H1 (cell line): ENCODE results near the gene TCF7L1. TPM values are rescaled to one million over a fixed set of nuclear protein-coding genes. Genes with fewer than 3 reads are reported as not detected.

Experiments
- CTCF ChIA-PET: fragments of 300-600 bp; sonication (Branson Sonifier 250); formaldehyde crosslinking; loops from one replicate; lab custom pipeline; 2021; ENCODE audit not compliant: partially characterized antibody; lab: Charles Lee
- POLR2A ChIA-PET: fragments of 300-600 bp; sonication (Branson Sonifier 250); formaldehyde crosslinking; loops from one replicate; lab custom pipeline; 2021; ENCODE audit warnings: inconsistent platforms; ENCODE audit not compliant: partially characterized antibody; lab: Charles Lee
- DNase-seq, 2 experiments: peaks; one replicate each; pipeline versions ENCODE4 v3.0.0 to v3.0.0-alpha.2; 2010 to 2022; ENCODE audit warnings: low spot score in 2 of 2, low read depth in 1 of 2, mixed read lengths in 1 of 2
- FAIRE-seq: peaks from 2 replicates; lab custom pipeline; 2011; peaks lifted over from hg19 to GRCh38; lab: Jason Lieb, UNC
- H2AFZ ChIP-seq: 2 replicates; pipeline ENCODE4 v1.8.1; 2012; ENCODE audit warnings: low read length, inconsistent platforms
- H2AK5ac ChIP-seq: 2 replicates; pipeline ENCODE4 v1.6.1; 2013; ENCODE audit warnings: low read depth, low read length
- H2BK120ac ChIP-seq: replicated peaks from 2 replicates; pipeline ENCODE3; 2013; ENCODE audit warnings: low read depth, low read length, inconsistent platforms
- H2BK12ac ChIP-seq: 2 replicates; pipeline ENCODE4 v1.6.1; 2013; ENCODE audit warnings: low read depth, low read length
- H2BK15ac ChIP-seq: 2 replicates; pipeline ENCODE4 v1.6.1; 2013; ENCODE audit warnings: low read length
- H2BK20ac ChIP-seq: 2 replicates; pipeline ENCODE4 v1.6.1; 2013; ENCODE audit warnings: low read length
- H2BK5ac ChIP-seq: 2 replicates; pipeline ENCODE4 v1.6.1; 2013; ENCODE audit warnings: low read depth, low read length
- H3K14ac ChIP-seq: 2 replicates; pipeline ENCODE4 v1.6.1; 2013; ENCODE audit warnings: inconsistent platforms; ENCODE audit not compliant: insufficient read length
- H3K18ac ChIP-seq: 2 replicates; pipeline ENCODE4 v1.6.1; 2013; ENCODE audit warnings: low read length; ENCODE audit errors: extremely low read depth
- H3K23ac ChIP-seq: 2 replicates; pipeline ENCODE4 v1.6.1; 2013; ENCODE audit warnings: inconsistent platforms; ENCODE audit not compliant: insufficient read length
- H3K23me2 ChIP-seq: 2 replicates; pipeline ENCODE4 v1.6.1; 2013; ENCODE audit warnings: low read depth, low read length
- H3K27ac ChIP-seq: 2 replicates; pipeline ENCODE4 v1.6.1; 2011; ENCODE audit warnings: low read depth, low read length, inconsistent platforms
- H3K27me3 ChIP-seq, 4 experiments: replicated peaks in 1 of 4; 1 replicate in 1 of 4; 2 replicates in 3 of 4; pipeline versions ENCODE4 v1.6.1 to v1.8.1; 2011 to 2013; ENCODE audit warnings: low read length in 3 of 4, mild to moderate bottlenecking in 3 of 4, inconsistent platforms in 2 of 4, mixed read lengths in 2 of 4, moderate library complexity in 1 of 4; ENCODE audit not compliant: control insufficient read depth in 3 of 4, insufficient read depth in 3 of 4; ENCODE audit errors: extremely low read depth in 1 of 4
- H3K36me3 ChIP-seq, 4 experiments: 2 replicates each; pipeline versions ENCODE4 v1.6.1 to v1.8.1; 2011 to 2013; ENCODE audit warnings: mild to moderate bottlenecking in 4 of 4, low read length in 3 of 4, moderate library complexity in 2 of 4, control low read depth in 1 of 4, inconsistent platforms in 1 of 4; ENCODE audit not compliant: insufficient read depth in 4 of 4, control insufficient read depth in 2 of 4
- H3K4ac ChIP-seq: replicated peaks from 2 replicates; pipeline ENCODE3; 2013; ENCODE audit warnings: low read length, low read depth, mixed read lengths, inconsistent platforms; ENCODE audit not compliant: insufficient read length
- H3K4me1 ChIP-seq, 4 experiments: replicated peaks in 1 of 4; 1 replicate in 1 of 4; 2 replicates in 3 of 4; pipeline versions ENCODE4 v1.6.1 to v1.8.1; 2011 to 2013; ENCODE audit warnings: low read length in 3 of 4, inconsistent platforms in 2 of 4, mixed read lengths in 1 of 4; ENCODE audit not compliant: insufficient read depth in 4 of 4, control insufficient read depth in 3 of 4
- H3K4me2 ChIP-seq, 2 experiments: 2 replicates each; pipeline versions ENCODE4 v1.6.1 to v1.8.1; 2011 to 2013; ENCODE audit warnings: low read depth in 2 of 2, low read length in 2 of 2, control low read depth in 1 of 2, inconsistent platforms in 1 of 2, mild to moderate bottlenecking in 1 of 2; ENCODE audit not compliant: insufficient read depth in 1 of 2
- H3K4me3 ChIP-seq, 4 experiments: fragments of 200-600, 300-600 bp in 1 of 4; sonication (generic), shearing (Covaris generic), sonication (Bioruptor Twin) in 1 of 4; 2 replicates each; pipeline versions ENCODE4 v1.5.1 to v1.8.1; 2011 to 2016; ENCODE audit warnings: low read length in 4 of 4, low read depth in 3 of 4, control low read depth in 2 of 4, inconsistent platforms in 2 of 4, mild to moderate bottlenecking in 2 of 4, mixed read lengths in 1 of 4, moderate library complexity in 1 of 4; ENCODE audit not compliant: insufficient read depth in 2 of 4; ENCODE audit errors: extremely low read depth in 1 of 4
- H3K56ac ChIP-seq: replicated peaks from 2 replicates; pipeline ENCODE3; 2013; ENCODE audit warnings: low read depth, mild to moderate bottlenecking, mixed read lengths, low read length, inconsistent platforms; ENCODE audit not compliant: insufficient read length
- H3K79me1 ChIP-seq: 2 replicates; pipeline ENCODE4 v1.6.1; 2013; ENCODE audit warnings: low read depth, low read length, control low read depth
- H3K79me2 ChIP-seq, 2 experiments: 2 replicates each; pipeline versions ENCODE4 v1.6.1 to v1.8.1; 2012 to 2013; ENCODE audit warnings: low read length in 2 of 2, mild to moderate bottlenecking in 2 of 2, inconsistent platforms in 1 of 2; ENCODE audit not compliant: insufficient read depth in 2 of 2, control insufficient read depth in 1 of 2
- H3K9ac ChIP-seq, 4 experiments: replicated peaks in 1 of 4; 1 replicate in 1 of 4; 2 replicates in 3 of 4; pipeline versions ENCODE4 v1.6.1 to v1.8.1; 2011 to 2013; ENCODE audit warnings: low read depth in 3 of 4, low read length in 3 of 4, control low read depth in 2 of 4, mild to moderate bottlenecking in 2 of 4, moderate library complexity in 2 of 4, inconsistent platforms in 1 of 4; ENCODE audit errors: extremely low read depth in 1 of 4
- H3K9me3 ChIP-seq, 2 experiments: 2 replicates each; pipeline versions ENCODE4 v1.6.1 to v1.8.1; 2012 to 2013; ENCODE audit warnings: mild to moderate bottlenecking in 2 of 2, moderate library complexity in 2 of 2, control low read depth in 1 of 2, inconsistent platforms in 1 of 2, low read depth in 1 of 2, low read length in 1 of 2, mixed read lengths in 1 of 2; ENCODE audit not compliant: insufficient read depth in 2 of 2
- H4K20me1 ChIP-seq, 2 experiments: replicated peaks in 1 of 2; 2 replicates each; pipeline versions ENCODE3 to v1.8.1; 2011 to 2013; ENCODE audit warnings: inconsistent platforms in 2 of 2, low read length in 2 of 2, mild to moderate bottlenecking in 1 of 2; ENCODE audit not compliant: insufficient read depth in 2 of 2, control insufficient read depth in 1 of 2
- H4K5ac ChIP-seq: 2 replicates; pipeline ENCODE4 v1.6.1; 2013; ENCODE audit warnings: low read length, low read depth, mixed read lengths, inconsistent platforms; ENCODE audit not compliant: insufficient read length
- H4K8ac ChIP-seq: 2 replicates; pipeline ENCODE4 v1.8.0; 2013; ENCODE audit warnings: mild to moderate bottlenecking, moderate library complexity, low read length, inconsistent platforms; ENCODE audit not compliant: insufficient read depth; ENCODE audit errors: extremely low read depth
- H4K91ac ChIP-seq: replicated peaks from 2 replicates; pipeline ENCODE3; 2013; ENCODE audit warnings: low read length, mixed read lengths, inconsistent platforms; ENCODE audit not compliant: insufficient read length
- POLR2AphosphoS5 ChIP-seq: IDR thresholded peaks from 2 replicates; pipeline ENCODE4 v1.6.1; 2011; ENCODE audit warnings: low read depth, low read length
- RAD21 ChIP-seq, 2 experiments: IDR thresholded peaks in 1 of 2; conservative IDR thresholded peaks in 1 of 2; 2 replicates each; pipeline ENCODE4 v1.6.1; 2011; ENCODE audit warnings: low read depth in 2 of 2, low read length in 2 of 2, improper control_type of control experiment in 1 of 2, inconsistent platforms in 1 of 2, mild to moderate bottlenecking in 1 of 2, moderate library complexity in 1 of 2
- WGBS, 2 experiments: shearing (Covaris generic) in 1 of 2; methylation state at CpG; one replicate each; pipeline versions ENCODE4 v1.1.6 to v1.1.7; 2013 to 2015; ENCODE audit warnings: low lambda C conversion rate in 2 of 2, mixed read lengths in 2 of 2, inconsistent platforms in 1 of 2, low coverage in 1 of 2, missing lambda C conversion rate in 1 of 2; ENCODE audit not compliant: insufficient replicate concordance in 2 of 2, insufficient coverage in 1 of 2, insufficient read length in 1 of 2; ENCODE audit errors: extremely low coverage in 1 of 2, missing lambda C conversion rate in 1 of 2; 5-methylcytosine and 5-hydroxymethylcytosine counted together
- polyA plus RNA-seq, 7 experiments: library from polyadenylated mRNA; depleted of rRNA in 3 of 7; stranded (reverse) in 5 of 7; unstranded in 2 of 7; fragments of >200 nt in 5 of 7; fragments of 200-250 nt in 2 of 7; gene quantifications; 1 replicate in 5 of 7; 2 replicates in 1 of 7; 4 replicates in 1 of 7; pipeline versions ENCODE4 v1.2.1 to v1.2.3, GENCODE V29; 2011 to 2013; ENCODE audit warnings: missing spikeins in 2 of 7, mixed read lengths in 2 of 7
- total RNA-seq: library from RNA; stranded (reverse); fragmentation: NEBNext Ultra II Directional; extraction: Animal tissue kit (Norgen Biotek cat#: 25700); gene quantifications from 2 replicates; pipeline ENCODE4 v1.2.1, GENCODE V29; 2021
- TF ChIP-seq, protein P1 (sequence below), 3 experiments: IDR thresholded peaks; 1 replicate in 2 of 3; 2 replicates in 1 of 3; pipeline versions ENCODE4 v1.5.1 to v1.6.1; 2011; ENCODE audit warnings: low read length in 3 of 3, mild to moderate bottlenecking in 3 of 3, inconsistent platforms in 2 of 3, low read depth in 1 of 3, moderate library complexity in 1 of 3; ENCODE audit not compliant: insufficient read depth in 1 of 3; ENCODE audit errors: control extremely low read depth in 1 of 3
- TF ChIP-seq, protein P2 (sequence below): IDR thresholded peaks from 2 replicates; pipeline ENCODE4 v1.6.1; 2011; ENCODE audit warnings: low read length, improper control_type of control experiment

The TCF7L1 gene
- total and polyA plus RNA-seq, 2 of the 8 experiments (the other 6 are each of a cell fraction or from before 2014, with no cell fraction given) = 27.5 to 108 TPM

DNA sequence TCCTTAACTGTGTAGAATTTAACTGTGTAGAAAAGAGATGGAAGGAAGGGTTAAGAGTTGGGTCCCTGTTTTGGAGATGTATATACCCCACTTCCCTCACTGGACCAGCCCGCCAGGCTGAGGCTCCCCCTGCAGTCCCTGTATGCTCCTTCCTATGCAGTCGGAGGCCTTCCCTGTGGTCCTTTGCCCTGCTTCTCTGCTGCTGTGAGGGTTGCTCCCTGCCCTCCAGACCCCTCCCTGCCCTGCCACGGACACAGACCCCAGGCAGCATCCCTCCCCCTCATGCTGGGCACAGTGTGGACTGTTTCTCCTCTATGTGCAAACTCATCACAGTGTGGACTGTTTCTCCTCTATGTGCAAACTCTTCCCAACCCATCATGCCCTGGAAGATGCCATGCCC is 105.9 kb downstream of the TCF7L1 start:
- Histone ChIP-seq H3K9ac (no peak overlapping the region), H2BK12ac (no peak overlapping the region), H2AK5ac (0 out of 2 replicates have a peak overlapping the region, but pooled peaks have one; percentile 89), H4K5ac (no peak overlapping the region), H2AFZ (no peak overlapping the region), H3K23me2 (peaks cover 5% of the 10 kb centered on the region; the same call in 1 of the 2 replicates), H4K20me1 (peaks cover 0 to 14% of the 10 kb centered on the region in 2 experiments), H3K4me2 (no peak overlapping the region; a peak in 1 of 4 replicates), H3K27me3 (no peaks in the 10 kb centered on the region), H3K4ac (peak overlapping the region; percentile 6), H3K79me1 (peaks cover 13% of the 10 kb centered on the region; the same call in 1 of the 2 replicates), H4K8ac (no peak overlapping the region), H3K27ac (no peak overlapping the region), H3K14ac (no peak overlapping the region), H3K79me2 (peaks cover 3 to 80% of the 10 kb centered on the region in 2 experiments), H2BK120ac (no peak overlapping the region), H3K23ac (no peak overlapping the region), H3K56ac (no peak overlapping the region), H4K91ac (no peak overlapping the region), H2BK5ac (peak overlapping the region; percentile 80), H3K4me1 (peaks cover 38 to 65% (median 42%) of the 10 kb centered on the region in 4 experiments), H2BK15ac (peak overlapping the region; percentile 75; the same call in 1 of the 2 replicates), H3K36me3 (no peaks in the 10 kb centered on the region; a peak in 1 of 8 replicates), H2BK20ac (no peak overlapping the region), H3K4me3 (no peak overlapping the region), H3K18ac (0 out of 2 replicates have a peak overlapping the region, but pooled peaks have one; percentile 17), H3K9me3 (no peaks in the 10 kb centered on the region)
- WGBS, 2 experiments = 71% methylated on average over 3 of the region's 3 CpGs; no CpG with 5 or more reads in 1 of the 2 experiments
- TF ChIP-seq, protein P1, sequence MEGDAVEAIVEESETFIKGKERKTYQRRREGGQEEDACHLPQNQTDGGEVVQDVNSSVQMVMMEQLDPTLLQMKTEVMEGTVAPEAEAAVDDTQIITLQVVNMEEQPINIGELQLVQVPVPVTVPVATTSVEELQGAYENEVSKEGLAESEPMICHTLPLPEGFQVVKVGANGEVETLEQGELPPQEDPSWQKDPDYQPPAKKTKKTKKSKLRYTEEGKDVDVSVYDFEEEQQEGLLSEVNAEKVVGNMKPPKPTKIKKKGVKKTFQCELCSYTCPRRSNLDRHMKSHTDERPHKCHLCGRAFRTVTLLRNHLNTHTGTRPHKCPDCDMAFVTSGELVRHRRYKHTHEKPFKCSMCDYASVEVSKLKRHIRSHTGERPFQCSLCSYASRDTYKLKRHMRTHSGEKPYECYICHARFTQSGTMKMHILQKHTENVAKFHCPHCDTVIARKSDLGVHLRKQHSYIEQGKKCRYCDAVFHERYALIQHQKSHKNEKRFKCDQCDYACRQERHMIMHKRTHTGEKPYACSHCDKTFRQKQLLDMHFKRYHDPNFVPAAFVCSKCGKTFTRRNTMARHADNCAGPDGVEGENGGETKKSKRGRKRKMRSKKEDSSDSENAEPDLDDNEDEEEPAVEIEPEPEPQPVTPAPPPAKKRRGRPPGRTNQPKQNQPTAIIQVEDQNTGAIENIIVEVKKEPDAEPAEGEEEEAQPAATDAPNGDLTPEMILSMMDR (IDR thresholded peaks at IDR 0.05; ENCODE audit: control extremely low read depth in 1 of 3, insufficient read depth in 1 of 3, low read depth in 1 of 3, low read length in 3 of 3) = peak in 2 of 3 experiments; percentile 28 to 39; a peak in 3 of 4 replicates
- TF ChIP-seq POLR2AphosphoS5 (0 out of 2 replicates have a peak, but pooled peaks have one; percentile 13), RAD21 (IDR thresholded peaks at IDR 0.05 in 1 of 2, conservative IDR thresholded peaks at IDR 0.05 in 1 of 2; ENCODE audit: low read depth in 2 of 2, low read length in 2 of 2) (peak in 1 of 2 experiments; percentile 37; a peak in 1 of 4 replicates)
- TF ChIP-seq, protein P2, sequence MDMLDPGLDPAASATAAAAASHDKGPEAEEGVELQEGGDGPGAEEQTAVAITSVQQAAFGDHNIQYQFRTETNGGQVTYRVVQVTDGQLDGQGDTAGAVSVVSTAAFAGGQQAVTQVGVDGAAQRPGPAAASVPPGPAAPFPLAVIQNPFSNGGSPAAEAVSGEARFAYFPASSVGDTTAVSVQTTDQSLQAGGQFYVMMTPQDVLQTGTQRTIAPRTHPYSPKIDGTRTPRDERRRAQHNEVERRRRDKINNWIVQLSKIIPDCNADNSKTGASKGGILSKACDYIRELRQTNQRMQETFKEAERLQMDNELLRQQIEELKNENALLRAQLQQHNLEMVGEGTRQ = no peak
- ChIA-PET CTCF (interaction anchor here (0.7 to 21.9 kb wide), 8 partner anchors 8 to 60 kb away, joined by 3 to 218 read pairs (median 10); no protein-coding TSS in a partner anchor), POLR2A (interaction anchor here (0.7 to 5.8 kb wide), 7 partner anchors 9 to 105 kb away, joined by 3 to 60 read pairs (median 5); partner anchors contain the start of gene TCF7L1)
- DNase-seq = no peak
- FAIRE-seq = no peak
